ENCODE data around the gene AGBL5. TPM values are rescaled to one million over a fixed set of nuclear protein-coding genes. Genes with fewer than 3 reads are reported as not detected.

Gene AGBL5
- total and polyA plus RNA-seq, 9 of the 15 experiments (the other 6 are each of a cell fraction or from before 2014, with no cell fraction given), result 3.3 to 52.7 (median 26.2) TPM

DNA sequence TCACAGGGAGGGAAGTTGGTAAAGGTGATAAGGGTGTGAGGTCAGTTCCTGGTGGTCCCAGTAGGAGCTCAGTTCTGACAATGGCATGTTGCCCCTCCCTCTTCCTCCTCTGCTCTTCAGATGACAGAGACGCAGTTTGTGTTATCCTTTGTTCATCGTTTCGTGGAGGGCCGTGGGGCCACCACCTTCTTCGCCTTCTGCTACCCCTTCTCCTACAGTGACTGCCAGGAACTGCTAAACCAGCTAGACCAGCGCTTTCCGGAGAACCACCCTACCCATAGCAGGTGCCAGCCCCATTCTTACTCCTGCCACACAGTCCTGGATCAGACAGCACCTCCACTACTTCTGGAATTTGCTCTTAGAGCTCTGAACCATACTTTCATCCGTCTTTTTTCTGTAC, 2.3 kb downstream of the AGBL5 start:
- TF ChIP-seq ESRRA (IDR thresholded peaks at IDR 0.05; ENCODE audit: borderline replicate concordance, low read depth) (no peak), ZNF140 (CRISPR knock-in tag; IDR thresholded peaks at IDR 0.05) (no peak), JUND (IDR thresholded peaks at IDR 0.05; ENCODE audit: borderline replicate concordance, low read depth, low read length) (no peak), JUND (tag; IDR thresholded peaks at IDR 0.05; ENCODE audit: borderline replicate concordance, low read depth, low read length) (no peak), ZNF586 (CRISPR knock-in tag; conservative IDR thresholded peaks at IDR 0.05) (no peak), CXXC5 (CRISPR knock-in tag; IDR thresholded peaks at IDR 0.05) (no peak), JUNB (CRISPR knock-in tag; conservative IDR thresholded peaks at IDR 0.05) (no peak), NR2F6 (CRISPR knock-in tag; IDR thresholded peaks at IDR 0.05) (no peak), PHB2 (IDR thresholded peaks at IDR 0.05; ENCODE audit: low read depth) (no peak), POLR2AphosphoS5 (IDR thresholded peaks at IDR 0.05; ENCODE audit: control insufficient read depth, insufficient read depth, low read depth, low read length) (no peak), CTBP1 (IDR thresholded peaks at IDR 0.05; ENCODE audit: borderline replicate concordance) (no peak), RFX5 (IDR thresholded peaks at IDR 0.05; ENCODE audit: low read depth, low read length) (no peak)
- TF ChIP-seq, protein P1, sequence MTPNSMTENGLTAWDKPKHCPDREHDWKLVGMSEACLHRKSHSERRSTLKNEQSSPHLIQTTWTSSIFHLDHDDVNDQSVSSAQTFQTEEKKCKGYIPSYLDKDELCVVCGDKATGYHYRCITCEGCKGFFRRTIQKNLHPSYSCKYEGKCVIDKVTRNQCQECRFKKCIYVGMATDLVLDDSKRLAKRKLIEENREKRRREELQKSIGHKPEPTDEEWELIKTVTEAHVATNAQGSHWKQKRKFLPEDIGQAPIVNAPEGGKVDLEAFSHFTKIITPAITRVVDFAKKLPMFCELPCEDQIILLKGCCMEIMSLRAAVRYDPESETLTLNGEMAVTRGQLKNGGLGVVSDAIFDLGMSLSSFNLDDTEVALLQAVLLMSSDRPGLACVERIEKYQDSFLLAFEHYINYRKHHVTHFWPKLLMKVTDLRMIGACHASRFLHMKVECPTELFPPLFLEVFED (CRISPR knock-in tag; conservative IDR thresholded peaks at IDR 0.05), result no peak
- Histone ChIP-seq H3K27ac (ENCODE audit: extremely low read depth, low read depth, low read length) (no peak overlapping the region), H3K4me2 (ENCODE audit: insufficient read depth, low read length) (no peak overlapping the region), H3K79me2 (ENCODE audit: control insufficient read depth, insufficient read depth, low read length) (0 out of 3 replicates have a peak, but pooled peaks cover 5% of the 10 kb centered on the region), H3K9me1 (ENCODE audit: control insufficient read depth, insufficient read depth, low read length) (no peaks in the 10 kb centered on the region), H3K9ac (ENCODE audit: insufficient read depth in 1 of 2, low read depth in 2 of 2, low read length in 2 of 2) (peak overlapping the region in 1 of 2 experiments; percentile 2; a peak in 1 of 4 replicates), H3K4me3 (no peak overlapping the region), H3K9me3 (replicated peaks; ENCODE audit: control insufficient read depth, insufficient read depth, low read depth, low read length) (no peaks in the 10 kb centered on the region), H2AFZ (ENCODE audit: low read depth, low read length) (no peak overlapping the region), H3K36me3 (ENCODE audit: control insufficient read depth, insufficient read depth, low read length) (peaks cover 58% of the 10 kb centered on the region), H4K20me1 (replicated peaks; ENCODE audit: control insufficient read depth, insufficient read depth, low read length) (no peaks in the 10 kb centered on the region; the same call in 1 of the 2 replicates), H3K27me3 (ENCODE audit: control insufficient read depth in 2 of 2, insufficient read depth in 2 of 2, low read length in 2 of 2) (no peaks in the 10 kb centered on the region), H3K4me1 (replicated peaks in 1 of 2; ENCODE audit: control insufficient read depth in 2 of 2, insufficient read depth in 2 of 2, low read length in 2 of 2) (peaks cover 28 to 36% of the 10 kb centered on the region in 2 experiments; a peak in 4 of 5 replicates)
- no peak for DNase-seq (ENCODE audit: extremely low read depth in 1 of 4, low spot score in 3 of 4)
- in situ Hi-C loops (cut with MboI) (no loop called here), intact Hi-C loops (cut with micrococcal nuclease) (no loop called here)
- no peak for FAIRE-seq
- BruUV-seq (replicated peaks), result no TSS peak
- ChIA-PET CTCF (ENCODE audit: low intra/inter-chr PET ratio) (no interaction called here), POLR2A (interaction anchor here (0.8 to 10.5 kb wide), 4 partner anchors 9 to 25 kb away, joined by 3 to 112 read pairs (median 6); partner anchors contain the start of genes EMILIN1 and OST4)
- WGBS (ENCODE audit: insufficient coverage, low coverage, missing lambda C conversion rate), result 86% methylated on average over 8 of the region's 8 CpGs
- no peak for ATAC-seq
